ENCODE data around the gene GRM8. TPM values are rescaled to one million over a fixed set of nuclear protein-coding genes. Genes with fewer than 3 reads are reported as not detected.

The GRM8 gene
- total and polyA plus RNA-seq, 10 of the 15 experiments (the other 5 are each of a cell fraction or from before 2014, with no cell fraction given): 0.33 to 7.1 (median 0.45) TPM; not detected in 2

- TF ChIP-seq SKIL (IDR thresholded peaks at IDR 0.05; ENCODE audit: low read depth, poor library complexity, severe bottlenecking): peak; percentile 90
- TF ChIP-seq GABPA (IDR thresholded peaks at IDR 0.05; ENCODE audit: low read depth): peak; percentile 82
- TF ChIP-seq BCLAF1 (IDR thresholded peaks at IDR 0.05): no peak
- TF ChIP-seq SUPT20H (IDR thresholded peaks at IDR 0.05; ENCODE audit: borderline replicate concordance, control insufficient read depth, low read depth, low read length): no peak
- TF ChIP-seq PBX3 (IDR thresholded peaks at IDR 0.05; ENCODE audit: insufficient replicate concordance, low read depth, low read length): peak; percentile 82
- peak; percentile 85 for TF ChIP-seq POLR2AphosphoS5 (IDR thresholded peaks at IDR 0.05; ENCODE audit: low read length)
- peak; percentile 87 for TF ChIP-seq ZBED1 (IDR thresholded peaks at IDR 0.05; ENCODE audit: borderline replicate concordance)
- peak; percentile 90 for TF ChIP-seq PKNOX1 (IDR thresholded peaks at IDR 0.05)
- TF ChIP-seq ATF2 (IDR thresholded peaks at IDR 0.05; ENCODE audit: low read length): peak; percentile 95
- TF ChIP-seq CBX5 (IDR thresholded peaks at IDR 0.05; ENCODE audit: low read depth): peak; percentile 99
- no peak for TF ChIP-seq FOXK2 (IDR thresholded peaks at IDR 0.05)
- TF ChIP-seq PRDM15 (CRISPR knock-in tag; IDR thresholded peaks at IDR 0.05): no peak
- TF ChIP-seq IKZF1 (conservative IDR thresholded peaks at IDR 0.05): peak; percentile 95
- peak; percentile 92 for TF ChIP-seq RUNX3 (IDR thresholded peaks at IDR 0.05; ENCODE audit: low read length)
- peak; percentile 99 for TF ChIP-seq TCF12 (IDR thresholded peaks at IDR 0.05; ENCODE audit: low read depth, low read length)
- TF ChIP-seq RAD21 (IDR thresholded peaks at IDR 0.05; ENCODE audit: insufficient read depth, low read depth, low read length): peak; percentile 28
Observed at GRCh38 chr7:126700807-126701604, 551.7 kb downstream of the GRM8 start (continued).

All from GM12878 (cell line).